ENCODE data around the gene TBC1D2B. TPM values are rescaled to one million over a fixed set of nuclear protein-coding genes. Genes with fewer than 3 reads are reported as not detected.

Gene TBC1D2B
- total RNA-seq, 1 experiment from 2014 or later: 50.0 TPM

DNA sequence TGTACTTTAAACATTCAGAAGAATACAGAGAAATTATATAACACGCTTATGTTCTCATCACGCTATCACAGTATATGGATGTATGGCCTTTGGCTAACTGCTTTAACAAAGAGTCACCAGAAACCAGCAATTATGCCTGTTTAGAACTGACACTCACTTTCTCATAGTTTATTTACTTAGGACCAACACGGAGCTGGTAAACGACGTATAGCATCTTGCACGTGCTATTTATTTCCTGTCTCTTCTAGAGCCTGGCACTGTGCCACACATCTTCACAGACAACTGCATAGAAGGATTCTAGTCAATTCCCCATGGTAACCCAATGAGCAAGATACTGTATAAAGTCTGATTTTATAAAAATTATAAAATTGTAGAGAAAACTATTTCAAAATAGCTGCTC lies 43.6 kb downstream of the TBC1D2B start:
- no peak for DNase-seq
- Mint-ChIP-seq H3K9me3 (ENCODE audit: low read depth, unreplicated experiment) (no peaks in the 10 kb centered on the region), H3K27me3 (ENCODE audit: unreplicated experiment) (no peaks in the 10 kb centered on the region), H3K4me3 (ENCODE audit: low read depth, unreplicated experiment) (no peak overlapping the region), H3K36me3 (ENCODE audit: insufficient read depth, unreplicated experiment) (peaks cover 4% of the 10 kb centered on the region), H3K27ac (ENCODE audit: unreplicated experiment) (no peak overlapping the region), H3K4me1 (ENCODE audit: low read depth, unreplicated experiment) (no peaks in the 10 kb centered on the region)
- CTCF ChIA-PET: interaction anchor here (0.6 kb wide), 1 partner anchor 75 kb away, joined by 4 read pairs; no protein-coding TSS in a partner anchor
- intact Hi-C loops (cut with micrococcal nuclease; ENCODE audit: unreplicated experiment): no loop called here
- BruUV-seq (replicated peaks): no TSS peak
- no peak for TF ChIP-seq CTCF (IDR thresholded peaks at IDR 0.05; ENCODE audit: unreplicated experiment)

GRCh38 chr15:78032671-78033070 lies 44.8 kb downstream of the TBC1D2B start:
- no peak overlapping the region for H3K4me3 Mint-ChIP-seq (ENCODE audit: low read depth, unreplicated experiment)
- intact Hi-C loops (cut with micrococcal nuclease; ENCODE audit: unreplicated experiment): no loop called here
- no peaks in the 10 kb centered on the region for H3K36me3 Mint-ChIP-seq (ENCODE audit: insufficient read depth, unreplicated experiment)
- no peaks in the 10 kb centered on the region for H3K27me3 Mint-ChIP-seq (ENCODE audit: unreplicated experiment)
- CTCF ChIA-PET: interaction anchor here (0.6 to 0.7 kb wide), 2 partner anchors 9 to 230 kb away, joined by 5 to 8 read pairs; no protein-coding TSS in a partner anchor
- DNase-seq: no peak
- H3K9me3 Mint-ChIP-seq (ENCODE audit: low read depth, unreplicated experiment): no peaks in the 10 kb centered on the region
- TF ChIP-seq CTCF (IDR thresholded peaks at IDR 0.05; ENCODE audit: unreplicated experiment): no peak
- H3K27ac Mint-ChIP-seq (ENCODE audit: unreplicated experiment): no peak overlapping the region
- no TSS peak for BruUV-seq (replicated peaks)
- H3K4me1 Mint-ChIP-seq (ENCODE audit: low read depth, unreplicated experiment): no peaks in the 10 kb centered on the region

DNA sequence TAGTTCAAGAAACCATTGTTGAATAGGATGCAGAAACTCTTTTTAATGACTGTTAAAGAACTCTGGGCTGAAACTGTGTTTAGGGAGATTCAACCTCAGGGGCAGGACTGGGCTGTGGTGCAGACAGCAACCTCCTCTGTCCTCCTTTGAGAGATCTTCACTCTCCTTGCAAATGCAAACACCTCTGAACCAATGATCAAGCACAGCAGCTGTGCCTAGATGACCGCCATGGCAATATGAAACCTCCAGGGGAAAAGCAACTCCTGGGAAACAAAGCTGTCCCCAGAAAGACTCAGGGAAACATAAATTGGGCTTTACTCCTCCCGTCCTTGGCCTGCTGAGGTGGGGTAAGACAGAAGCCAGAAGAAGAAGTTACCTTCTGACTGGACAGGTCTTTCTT lies 52.6 kb downstream of the TBC1D2B start:
- intact Hi-C loops (cut with micrococcal nuclease; ENCODE audit: unreplicated experiment): no loop called here
- CTCF ChIA-PET: no interaction called here
- BruUV-seq (replicated peaks): no TSS peak
- no peaks in the 10 kb centered on the region for H3K36me3 Mint-ChIP-seq (ENCODE audit: insufficient read depth, unreplicated experiment)
- TF ChIP-seq CTCF (IDR thresholded peaks at IDR 0.05; ENCODE audit: unreplicated experiment): no peak
- no peaks in the 10 kb centered on the region for H3K4me1 Mint-ChIP-seq (ENCODE audit: low read depth, unreplicated experiment)
- no peaks in the 10 kb centered on the region for H3K27me3 Mint-ChIP-seq (ENCODE audit: unreplicated experiment)
- no peaks in the 10 kb centered on the region for H3K9me3 Mint-ChIP-seq (ENCODE audit: low read depth, unreplicated experiment)
- DNase-seq: no peak
- no peak overlapping the region for H3K27ac Mint-ChIP-seq (ENCODE audit: unreplicated experiment)
- H3K4me3 Mint-ChIP-seq (ENCODE audit: low read depth, unreplicated experiment): no peak overlapping the region

- intact Hi-C loops (cut with micrococcal nuclease; ENCODE audit: unreplicated experiment): no loop called here
- H3K36me3 Mint-ChIP-seq (ENCODE audit: insufficient read depth, unreplicated experiment): peaks cover 2% of the 10 kb centered on the region
- no peaks in the 10 kb centered on the region for H3K9me3 Mint-ChIP-seq (ENCODE audit: low read depth, unreplicated experiment)
- CTCF ChIA-PET: interaction anchor here (1.2 kb wide), 1 partner anchor 82 kb away, joined by 4 read pairs; no protein-coding TSS in a partner anchor
- H3K27me3 Mint-ChIP-seq (ENCODE audit: unreplicated experiment): no peaks in the 10 kb centered on the region
- DNase-seq: no peak
- H3K27ac Mint-ChIP-seq (ENCODE audit: unreplicated experiment): no peak overlapping the region
- no peak overlapping the region for H3K4me3 Mint-ChIP-seq (ENCODE audit: low read depth, unreplicated experiment)
- no peaks in the 10 kb centered on the region for H3K4me1 Mint-ChIP-seq (ENCODE audit: low read depth, unreplicated experiment)
- TF ChIP-seq CTCF (IDR thresholded peaks at IDR 0.05; ENCODE audit: unreplicated experiment): no peak
- no TSS peak for BruUV-seq (replicated peaks)
Observed at GRCh38 chr15:78024519-78024870, 53.0 kb downstream of the TBC1D2B start.
